HG02970 (cell line): Measurements from ENCODE around the gene GNG7.

Source experiments
- ATAC-seq: cut with Tn5 transposase; IDR thresholded peaks from one replicate; pipeline ENCODE4 v1.9.1; 2021; ENCODE audit warnings: mild to moderate bottlenecking, moderate library complexity, moderate number of reproducible peaks; ENCODE audit not compliant: unreplicated experiment, low FRiP score

GNG7 gene

DNA sequence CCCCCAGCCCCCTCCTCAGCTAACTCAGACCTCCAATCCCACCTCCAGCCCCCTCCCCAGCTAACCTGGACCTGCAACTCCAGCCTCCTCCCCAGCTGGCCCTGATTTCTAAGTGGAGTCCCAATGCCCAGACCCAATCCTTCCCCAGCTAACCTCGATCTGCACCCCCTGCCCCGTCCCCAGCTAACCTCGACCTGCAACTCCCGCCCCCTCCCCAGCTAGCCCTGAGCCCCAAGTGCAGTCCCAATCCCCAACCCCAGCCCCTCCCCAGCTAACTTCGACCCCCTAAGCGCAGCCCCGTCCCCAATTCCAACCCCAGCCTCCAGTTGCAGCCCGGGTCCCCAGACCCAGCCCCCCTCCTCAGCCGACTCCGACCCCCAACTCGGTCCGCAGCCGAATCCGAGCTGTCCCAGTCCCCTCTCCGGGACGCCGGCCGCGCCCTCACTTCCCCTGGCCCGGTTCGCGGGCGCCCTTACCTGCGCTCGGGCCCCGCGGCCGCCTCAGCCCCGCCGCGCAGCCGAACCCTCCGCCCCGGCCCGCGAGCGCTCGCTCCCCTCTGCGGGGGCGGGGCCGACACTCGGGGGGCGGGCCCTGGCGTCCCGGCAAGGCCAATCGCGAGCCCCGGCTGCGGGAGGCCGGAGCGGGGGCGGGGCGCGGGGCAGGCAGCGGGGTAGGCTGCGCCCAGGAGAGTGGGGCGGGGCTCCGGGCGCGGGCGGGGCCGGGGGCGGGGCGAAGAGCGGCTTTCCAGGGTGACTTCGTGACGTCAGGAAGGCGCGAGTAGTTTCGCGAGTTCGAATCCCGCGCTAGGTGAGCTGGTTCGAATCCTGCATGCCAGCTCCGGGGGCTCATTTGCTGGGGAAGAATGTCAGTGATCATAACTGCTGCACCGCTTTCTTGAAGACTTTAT, at the start of gene GNG7:
GNG7 (minus strand) TSS at position 525 of the 907 bp plus-strand sequence. CDS start 182,006 bp downstream, outside the sequence.
- peak; percentile 75 for ATAC-seq

DNA sequence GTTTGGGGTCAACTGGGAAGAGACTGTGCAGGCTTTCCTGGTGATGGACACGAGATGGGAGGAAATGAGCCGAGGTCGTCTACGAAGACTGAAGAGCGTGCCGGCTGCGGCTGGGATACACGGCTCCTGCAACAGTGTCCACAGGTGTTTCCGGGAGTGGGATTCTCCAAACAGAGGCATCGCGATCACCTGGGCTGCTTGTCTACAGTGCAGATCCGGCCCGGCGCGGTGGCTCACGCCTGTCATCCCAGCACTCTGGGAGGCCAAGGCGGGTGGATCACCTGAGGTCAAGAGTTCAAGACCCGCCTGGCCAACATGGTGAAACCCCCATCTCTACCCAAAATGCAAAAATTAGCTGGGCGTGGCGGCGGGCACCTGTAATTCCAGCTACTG, 48.9 kb upstream of the GNG7 start:
- no peak for ATAC-seq

GRCh38 chr19:2750808-2751437, 48.4 kb upstream of the GNG7 start:
- ATAC-seq: no peak

DNA sequence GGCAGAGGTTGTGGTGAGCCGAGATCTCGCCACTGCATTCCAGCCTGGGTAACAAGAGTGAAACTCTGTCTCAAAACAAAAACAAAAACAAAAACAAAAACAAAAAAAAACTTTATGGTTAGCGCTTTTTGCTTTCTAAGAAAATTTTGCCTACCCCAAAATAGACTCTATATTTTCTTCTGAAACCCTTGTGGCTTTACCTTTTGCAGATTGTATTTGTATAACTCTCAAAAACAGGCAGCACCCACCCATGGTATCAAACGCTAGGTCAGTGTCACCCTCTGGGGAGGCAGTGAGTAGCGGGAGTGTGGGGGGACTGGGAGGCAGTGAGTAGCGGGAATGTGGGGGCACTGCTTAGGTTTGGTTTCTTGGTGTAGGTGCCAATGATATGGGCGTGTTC, 44.9 kb upstream of the GNG7 start:
- no peak for ATAC-seq

DNA sequence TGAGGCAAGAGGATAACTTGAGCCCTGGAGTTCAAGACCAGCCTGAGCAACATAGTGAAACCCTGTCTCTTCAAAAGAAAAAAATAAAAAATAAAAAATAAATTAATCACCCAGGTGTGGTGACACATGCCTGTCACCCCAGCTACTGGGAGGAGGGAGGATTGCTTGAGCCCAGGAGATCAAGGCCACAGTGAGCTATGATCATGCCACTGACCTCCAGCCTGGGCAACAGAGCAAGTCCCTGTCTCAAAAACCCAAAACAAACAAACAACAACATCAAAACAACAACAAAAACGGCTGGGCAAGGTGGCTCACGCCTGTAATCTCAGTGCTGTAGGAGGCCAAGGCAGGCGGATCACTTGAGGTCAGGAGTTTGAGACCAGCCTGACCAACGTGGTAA, 41.6 kb upstream of the GNG7 start:
- ATAC-seq: no peak

DNA sequence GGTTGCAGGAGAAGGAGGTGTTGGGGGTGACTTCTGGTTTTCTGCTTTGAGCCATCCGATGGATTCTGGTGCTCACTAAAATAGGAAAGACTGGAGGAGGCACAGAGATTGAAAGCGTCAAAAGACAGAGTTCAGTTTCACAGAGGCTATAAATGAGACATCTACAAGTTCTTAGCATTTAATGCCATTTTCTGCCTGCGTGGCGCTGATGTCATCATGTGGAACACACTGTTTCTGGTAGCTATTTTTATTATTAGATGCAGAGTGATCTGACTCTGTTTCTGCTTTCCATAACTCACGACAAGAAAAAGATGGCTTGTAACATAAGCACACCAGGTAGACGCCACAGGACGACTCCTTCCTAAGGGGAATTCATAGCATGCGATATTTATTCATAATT, 40.6 kb upstream of the GNG7 start:
- no peak for ATAC-seq

DNA sequence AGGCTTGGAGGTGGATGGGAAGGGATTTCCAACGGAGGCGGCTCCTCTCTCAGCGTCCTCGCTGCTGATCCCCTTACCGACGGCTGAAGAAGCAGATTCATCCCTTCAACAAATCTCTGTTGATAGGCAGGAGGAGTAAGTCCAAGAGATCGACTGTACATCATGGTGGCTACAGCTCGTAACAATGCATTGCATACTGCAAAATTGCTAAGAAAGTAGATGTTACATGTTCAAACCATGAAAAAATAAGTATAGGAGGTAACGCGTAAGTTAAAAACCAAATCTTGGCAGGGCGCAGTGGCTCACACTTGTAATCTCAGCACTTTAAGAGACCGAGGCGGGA, 37.8 kb upstream of the GNG7 start:
- ATAC-seq: no peak

GRCh38 chr19:2739602-2740313, 37.3 kb upstream of the GNG7 start, which contains the start of gene SLC39A3:
SLC39A3 (minus strand) TSS chr19:2740017; CDS start chr19:2737257, 2,760 bp downstream.
- peak; percentile 91 for ATAC-seq

- no peak for ATAC-seq
Observed at GRCh38 chr19:2736550-2737190, 34.2 kb upstream of the GNG7 start.

DNA sequence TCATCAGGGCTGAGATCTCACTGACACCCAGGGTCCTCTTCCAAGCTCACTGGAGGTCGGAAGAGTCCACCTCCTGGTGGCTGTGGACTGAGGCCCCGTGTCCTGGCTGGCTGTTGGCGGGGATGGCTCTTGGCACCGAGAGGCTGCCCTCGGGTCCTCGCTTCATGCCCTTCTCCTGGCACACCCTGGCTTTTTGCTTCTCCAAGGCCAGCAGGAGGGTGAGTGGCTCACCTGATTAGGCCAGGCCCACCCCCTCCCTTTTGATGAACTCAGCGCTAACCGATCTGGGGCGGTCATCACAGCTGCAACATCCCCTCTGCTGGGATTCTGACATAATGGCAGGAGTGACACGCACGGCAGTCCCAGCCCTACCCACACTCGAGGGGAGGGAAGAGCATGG, 32.9 kb upstream of the GNG7 start:
- ATAC-seq: no peak

DNA sequence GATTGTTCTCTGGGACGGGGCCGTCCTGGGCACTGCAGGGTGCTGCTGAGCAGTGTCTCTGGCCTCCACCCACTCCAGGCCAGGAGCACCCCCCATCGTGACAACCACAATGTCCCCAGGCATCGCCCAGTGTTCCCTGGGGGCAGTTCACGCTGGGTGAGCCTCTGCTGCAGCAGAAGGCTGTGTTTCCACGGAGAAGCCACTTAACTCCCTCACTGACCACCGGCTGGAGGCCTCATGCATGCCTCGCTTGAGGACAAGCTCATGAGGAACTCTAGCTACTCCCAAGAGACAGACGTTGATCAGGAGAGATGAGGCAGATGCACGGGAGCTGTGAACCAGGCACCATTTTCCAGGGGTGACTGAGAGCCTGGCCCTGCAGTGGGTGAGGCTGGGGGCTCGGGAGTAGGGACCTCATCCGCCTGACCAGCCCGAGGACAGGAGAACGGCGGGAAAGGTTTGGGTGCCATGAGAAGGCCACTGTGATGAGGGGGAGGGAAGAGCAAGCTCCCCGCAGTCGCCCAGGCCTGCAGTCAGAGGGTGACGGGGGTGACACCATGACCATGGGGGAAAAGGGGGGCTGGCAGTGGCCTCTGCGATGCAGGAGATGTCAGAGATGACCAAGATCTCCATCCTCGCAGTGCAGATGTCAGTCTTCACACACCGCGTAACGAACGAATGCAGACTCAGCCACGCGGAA, 32.2 kb upstream of the GNG7 start:
- ATAC-seq: no peak

- no peak for ATAC-seq
Observed at GRCh38 chr19:2733930-2734588, 31.6 kb upstream of the GNG7 start.

- no peak for ATAC-seq
Observed at GRCh38 chr19:2732883-2733282, 30.4 kb upstream of the GNG7 start.

DNA sequence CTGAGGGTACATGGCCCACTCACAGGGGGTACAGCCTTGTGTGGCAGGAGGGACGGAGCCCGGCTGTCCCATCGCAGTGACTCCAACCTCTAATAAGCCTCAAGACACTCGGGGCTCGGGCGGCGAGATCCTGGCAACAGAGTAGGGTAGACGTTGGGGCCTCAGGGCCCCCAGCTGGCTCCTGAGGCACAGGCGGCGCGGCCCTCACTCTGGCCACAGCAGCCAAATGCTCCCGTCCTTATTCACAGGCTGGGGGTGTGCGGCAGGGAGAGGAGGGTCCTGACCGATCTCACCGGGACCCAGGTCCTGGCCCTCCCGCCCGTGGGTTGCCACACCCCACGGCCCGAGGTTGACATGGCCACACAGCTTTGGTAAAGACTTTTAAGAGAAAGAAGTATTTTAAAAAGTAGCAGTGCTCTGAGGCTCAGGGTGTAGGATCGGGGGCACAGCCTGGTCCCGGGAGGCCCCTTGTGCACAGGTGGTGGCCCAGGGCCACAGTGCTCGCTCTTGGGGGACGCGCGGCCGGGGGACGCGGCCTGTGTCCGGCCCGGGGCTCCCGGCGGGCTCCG, 29.7 kb upstream of the GNG7 start:
- ATAC-seq: no peak

- no peak for ATAC-seq
Observed at GRCh38 chr19:2731181-2731995, 28.9 kb upstream of the GNG7 start.

- no peak for ATAC-seq
Observed at GRCh38 chr19:2729943-2730818, 27.7 kb upstream of the GNG7 start.

- no peak for ATAC-seq
Observed at GRCh38 chr19:2728783-2729387, 26.4 kb upstream of the GNG7 start.
